Neutrophil (primary cell): ENCODE results near the gene RGS3.

Experiments
- H3K27ac ChIP-seq: fragments of 200-600 bp; sonication (generic); 2 replicates; pipeline ENCODE4 v1.5.1; 2016; ENCODE audit warnings: mild to moderate bottlenecking, moderate library complexity
- H3K27me3 ChIP-seq: fragments of 200-600 bp; sonication (generic); 2 replicates; pipeline ENCODE4 v1.6.0; 2016; ENCODE audit warnings: mild to moderate bottlenecking
- H3K36me3 ChIP-seq: fragments of 200-600 bp; sonication (generic); 2 replicates; pipeline ENCODE4 v1.5.1; 2017
- H3K4me1 ChIP-seq, 2 experiments: fragments of 200-600 bp in 1 of 2; sonication (generic) in 1 of 2; 1 replicate in 1 of 2; 2 replicates in 1 of 2; pipeline versions ENCODE4 v1.5.1 to v1.6.1; 2013 to 2016; ENCODE audit warnings: low read depth in 1 of 2, low read length in 1 of 2, mild to moderate bottlenecking in 1 of 2, moderate library complexity in 1 of 2; ENCODE audit not compliant: control insufficient read depth in 1 of 2, insufficient read depth in 1 of 2
- H3K4me3 ChIP-seq, 2 experiments: fragments of 200-600 bp in 1 of 2; sonication (generic) in 1 of 2; 1 replicate in 1 of 2; 2 replicates in 1 of 2; pipeline ENCODE4 v1.5.1; 2013 to 2016; ENCODE audit warnings: low read depth in 1 of 2, low read length in 1 of 2, mild to moderate bottlenecking in 1 of 2, moderate library complexity in 1 of 2
- H3K9me3 ChIP-seq: fragments of 200-600 bp; sonication (generic); 2 replicates; pipeline ENCODE4 v1.5.1; 2016
- TF ChIP-seq, protein P1 (sequence below): fragments of 200-600 bp; sonication (generic); IDR thresholded peaks from 2 replicates; pipeline ENCODE4 v1.5.1; 2016; ENCODE audit warnings: antibody characterized with exemption

RGS3 gene

DNA sequence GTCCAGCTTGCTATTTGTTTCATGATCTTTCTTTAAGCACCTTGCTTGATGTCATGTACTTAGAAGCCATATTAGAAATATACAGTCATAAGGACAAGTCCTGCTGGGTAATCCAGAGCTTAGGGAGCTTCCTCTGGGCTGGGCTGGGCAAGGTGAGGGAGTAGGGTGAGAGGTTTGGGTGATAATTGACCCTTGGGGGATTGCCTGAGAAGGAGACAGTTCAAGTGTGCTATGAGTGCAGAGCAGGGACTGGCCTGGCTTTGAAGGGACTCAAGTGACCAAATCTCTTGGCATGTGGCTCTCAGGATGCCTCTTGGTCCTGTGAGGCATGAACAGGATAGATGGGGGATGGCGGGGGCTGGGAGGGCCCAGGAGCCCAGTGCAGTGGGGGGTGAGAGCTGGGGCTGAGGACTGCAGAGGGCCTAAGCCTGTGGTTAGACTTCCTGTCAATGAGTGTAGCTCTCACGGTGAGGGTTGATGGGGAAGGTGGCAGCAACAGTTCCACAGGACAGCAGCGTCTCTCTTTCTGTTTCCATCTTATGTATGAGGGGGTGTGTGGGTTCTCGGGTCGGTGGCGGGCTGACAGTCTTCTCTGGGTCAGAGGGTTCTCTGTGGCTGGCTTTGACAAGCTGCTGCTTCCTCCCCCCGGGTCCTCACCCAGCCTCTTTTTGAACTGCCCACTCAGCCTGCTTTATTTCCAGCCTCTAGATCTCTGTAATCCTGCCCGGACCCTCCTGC lies 53.5 kb downstream of the RGS3 start:
- Histone ChIP-seq H3K27me3 (no peaks in the 10 kb centered on the region), H3K9me3 (no peaks in the 10 kb centered on the region), H3K4me3 (no peak overlapping the region), H3K4me1 (no peaks in the 10 kb centered on the region), H3K36me3 (no peaks in the 10 kb centered on the region), H3K27ac (no peak overlapping the region)
- TF ChIP-seq, protein P1, sequence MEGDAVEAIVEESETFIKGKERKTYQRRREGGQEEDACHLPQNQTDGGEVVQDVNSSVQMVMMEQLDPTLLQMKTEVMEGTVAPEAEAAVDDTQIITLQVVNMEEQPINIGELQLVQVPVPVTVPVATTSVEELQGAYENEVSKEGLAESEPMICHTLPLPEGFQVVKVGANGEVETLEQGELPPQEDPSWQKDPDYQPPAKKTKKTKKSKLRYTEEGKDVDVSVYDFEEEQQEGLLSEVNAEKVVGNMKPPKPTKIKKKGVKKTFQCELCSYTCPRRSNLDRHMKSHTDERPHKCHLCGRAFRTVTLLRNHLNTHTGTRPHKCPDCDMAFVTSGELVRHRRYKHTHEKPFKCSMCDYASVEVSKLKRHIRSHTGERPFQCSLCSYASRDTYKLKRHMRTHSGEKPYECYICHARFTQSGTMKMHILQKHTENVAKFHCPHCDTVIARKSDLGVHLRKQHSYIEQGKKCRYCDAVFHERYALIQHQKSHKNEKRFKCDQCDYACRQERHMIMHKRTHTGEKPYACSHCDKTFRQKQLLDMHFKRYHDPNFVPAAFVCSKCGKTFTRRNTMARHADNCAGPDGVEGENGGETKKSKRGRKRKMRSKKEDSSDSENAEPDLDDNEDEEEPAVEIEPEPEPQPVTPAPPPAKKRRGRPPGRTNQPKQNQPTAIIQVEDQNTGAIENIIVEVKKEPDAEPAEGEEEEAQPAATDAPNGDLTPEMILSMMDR: no peak

- Histone ChIP-seq H3K4me1 (peaks cover 9 to 13% of the 10 kb centered on the region in 2 experiments), H3K36me3 (no peaks in the 10 kb centered on the region), H3K27ac (no peak overlapping the region), H3K27me3 (no peaks in the 10 kb centered on the region), H3K4me3 (no peak overlapping the region), H3K9me3 (no peaks in the 10 kb centered on the region)
- TF ChIP-seq, protein P1: no peak
These were observed 56.0 kb downstream of the RGS3 start for GRCh38 chr9:113519426-113520108.

DNA sequence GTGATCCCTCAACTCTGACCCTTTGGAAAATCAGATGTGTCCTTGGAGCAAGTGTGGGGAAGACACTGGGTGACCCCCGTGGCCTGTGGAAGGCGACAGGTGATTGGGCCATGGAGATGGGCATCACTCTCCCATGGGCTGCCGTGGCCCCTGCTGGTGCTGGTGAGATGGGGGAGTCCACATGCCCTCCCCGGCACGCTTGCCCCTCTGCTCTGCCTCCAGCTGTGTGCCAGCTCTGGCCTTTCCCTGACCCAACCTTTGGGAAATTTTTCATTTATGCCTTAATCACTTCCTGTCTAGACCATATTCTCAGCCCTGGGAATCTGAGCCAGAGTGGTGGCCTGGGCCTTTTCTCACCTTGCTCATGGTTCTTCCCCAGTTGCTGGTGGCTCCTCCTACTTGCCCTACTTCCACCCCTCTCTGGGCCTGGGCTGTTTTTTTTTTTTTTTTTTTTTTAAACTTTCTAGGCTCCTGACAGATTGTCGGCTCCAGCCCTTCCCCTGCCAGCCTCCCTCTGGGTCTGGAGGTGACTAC lies 56.6 kb downstream of the RGS3 start:
- TF ChIP-seq, protein P1: no peak
- H3K4me3 ChIP-seq: no peak overlapping the region
- peaks cover 9 to 13% of the 10 kb centered on the region in 2 experiments for H3K4me1 ChIP-seq

GRCh38 chr9:113521693-113522255 lies 58.2 kb downstream of the RGS3 start:
- TF ChIP-seq, protein P1: no peak
- Histone ChIP-seq H3K4me1 (peaks cover 9 to 13% of the 10 kb centered on the region in 2 experiments), H3K36me3 (no peaks in the 10 kb centered on the region), H3K27me3 (no peaks in the 10 kb centered on the region), H3K9me3 (no peaks in the 10 kb centered on the region), H3K27ac (no peak overlapping the region), H3K4me3 (no peak overlapping the region)

More for the DNA sequence above, 56.6 kb downstream of the RGS3 start:
- H3K27ac ChIP-seq: no peak overlapping the region
- H3K9me3 ChIP-seq: no peaks in the 10 kb centered on the region
- no peaks in the 10 kb centered on the region for H3K27me3 ChIP-seq
- no peaks in the 10 kb centered on the region for H3K36me3 ChIP-seq

DNA sequence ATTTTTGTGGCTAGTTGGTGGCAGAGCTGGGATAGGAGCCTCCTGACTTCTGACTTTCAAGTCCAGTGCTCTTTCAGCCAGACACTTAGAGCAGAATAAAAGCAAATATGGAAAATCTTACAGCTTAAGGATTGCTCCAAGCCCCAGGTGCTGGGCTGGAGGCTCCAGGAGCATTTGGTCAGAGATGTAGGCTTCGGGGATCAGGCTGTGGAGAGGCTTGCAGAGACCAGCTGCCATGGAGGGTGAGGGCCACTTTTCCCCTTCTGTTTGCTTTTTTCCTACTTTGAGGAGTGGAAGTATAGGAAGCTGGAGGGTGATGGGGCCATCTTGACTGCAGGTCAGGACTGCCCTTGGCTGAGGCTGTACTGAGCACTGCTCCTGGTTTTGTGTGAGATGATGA lies 58.9 kb downstream of the RGS3 start:
- H3K4me1 ChIP-seq: peaks cover 9 to 13% of the 10 kb centered on the region in 2 experiments
- no peak overlapping the region for H3K27ac ChIP-seq

More for the DNA sequence above, 58.9 kb downstream of the RGS3 start:
- Histone ChIP-seq H3K4me3 (no peak overlapping the region), H3K9me3 (no peaks in the 10 kb centered on the region), H3K27me3 (no peaks in the 10 kb centered on the region), H3K36me3 (no peaks in the 10 kb centered on the region)
- TF ChIP-seq, protein P1: no peak
